ENCODE data around the gene RNF39.
"Not testable (repeated sequence)": the region's sequence is repeated elsewhere in the genome, so short reads cannot be mapped to it uniquely, and the experiment has no call there.

RNF39 gene

DNA sequence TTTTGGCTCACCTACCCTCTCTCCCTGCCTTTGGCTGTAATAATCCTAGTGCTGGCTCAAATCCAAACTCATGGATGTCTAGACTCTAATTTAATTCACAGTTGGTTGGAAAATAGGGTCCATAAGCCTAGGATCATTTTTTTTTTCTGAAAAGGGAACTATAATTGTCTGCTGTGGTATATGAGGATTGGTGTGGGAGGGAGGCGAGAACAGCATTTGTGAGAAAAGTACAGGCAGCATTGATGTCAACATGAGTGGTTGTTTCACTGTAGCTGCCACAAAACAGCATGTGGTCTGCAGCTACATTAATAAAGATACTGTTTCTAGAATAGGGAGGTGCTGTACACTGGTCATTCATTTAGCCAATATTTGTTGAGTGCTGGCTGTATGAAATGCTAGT, 33.1 kb downstream of the RNF39 start:
- H3K4me3 ChIP-seq (ENCODE audit: control insufficient read depth, low read depth, low read length), result no peak overlapping the region
- TF ChIP-seq, protein P1, sequence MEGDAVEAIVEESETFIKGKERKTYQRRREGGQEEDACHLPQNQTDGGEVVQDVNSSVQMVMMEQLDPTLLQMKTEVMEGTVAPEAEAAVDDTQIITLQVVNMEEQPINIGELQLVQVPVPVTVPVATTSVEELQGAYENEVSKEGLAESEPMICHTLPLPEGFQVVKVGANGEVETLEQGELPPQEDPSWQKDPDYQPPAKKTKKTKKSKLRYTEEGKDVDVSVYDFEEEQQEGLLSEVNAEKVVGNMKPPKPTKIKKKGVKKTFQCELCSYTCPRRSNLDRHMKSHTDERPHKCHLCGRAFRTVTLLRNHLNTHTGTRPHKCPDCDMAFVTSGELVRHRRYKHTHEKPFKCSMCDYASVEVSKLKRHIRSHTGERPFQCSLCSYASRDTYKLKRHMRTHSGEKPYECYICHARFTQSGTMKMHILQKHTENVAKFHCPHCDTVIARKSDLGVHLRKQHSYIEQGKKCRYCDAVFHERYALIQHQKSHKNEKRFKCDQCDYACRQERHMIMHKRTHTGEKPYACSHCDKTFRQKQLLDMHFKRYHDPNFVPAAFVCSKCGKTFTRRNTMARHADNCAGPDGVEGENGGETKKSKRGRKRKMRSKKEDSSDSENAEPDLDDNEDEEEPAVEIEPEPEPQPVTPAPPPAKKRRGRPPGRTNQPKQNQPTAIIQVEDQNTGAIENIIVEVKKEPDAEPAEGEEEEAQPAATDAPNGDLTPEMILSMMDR (conservative IDR thresholded peaks at IDR 0.05; ENCODE audit: control insufficient read depth, insufficient read depth, low read depth, low read length), result no peak
- DNase-seq (ENCODE audit: low read depth), result no peak

DNA sequence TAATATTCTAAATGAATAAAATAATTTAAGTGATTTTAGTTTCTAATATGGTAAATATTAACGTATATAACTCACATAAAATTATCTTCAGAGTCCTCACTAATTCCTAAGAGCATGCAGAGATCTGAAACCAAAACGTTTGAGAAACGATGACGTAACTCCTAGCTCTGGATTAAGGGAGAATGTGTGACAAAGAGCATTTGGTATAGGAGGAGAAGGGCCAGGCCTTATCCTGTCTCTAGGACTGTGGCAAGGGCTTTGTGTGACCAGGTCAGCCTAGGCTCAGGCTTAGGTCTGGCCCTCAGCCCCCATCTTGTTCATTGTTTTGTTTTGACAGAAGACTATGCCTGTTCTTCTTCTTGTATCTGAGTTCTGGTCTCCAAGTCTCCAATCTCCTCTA, 33.7 kb downstream of the RNF39 start:
- H3K4me3 ChIP-seq (ENCODE audit: control insufficient read depth, low read depth, low read length), result no peak overlapping the region

GRCh38 chr6:30041221-30041620, 34.3 kb downstream of the RNF39 start:
- H3K4me3 ChIP-seq (ENCODE audit: control insufficient read depth, low read depth, low read length), result no peak overlapping the region
- DNase-seq (ENCODE audit: low read depth), result no peak
- TF ChIP-seq, protein P1 (conservative IDR thresholded peaks at IDR 0.05; ENCODE audit: control insufficient read depth, insufficient read depth, low read depth, low read length), result no peak

More for the DNA sequence above, 33.7 kb downstream of the RNF39 start:
- TF ChIP-seq, protein P1 (conservative IDR thresholded peaks at IDR 0.05; ENCODE audit: control insufficient read depth, insufficient read depth, low read depth, low read length), result no peak
- peak; percentile 8 for DNase-seq (ENCODE audit: low read depth)

GRCh38 chr6:30037182-30037788, 38.3 kb downstream of the RNF39 start:
- DNase-seq (ENCODE audit: low read depth), result peak; percentile 24
- H3K4me3 ChIP-seq (ENCODE audit: control insufficient read depth, low read depth, low read length), result no peak overlapping the region
- TF ChIP-seq, protein P1 (conservative IDR thresholded peaks at IDR 0.05; ENCODE audit: control insufficient read depth, insufficient read depth, low read depth, low read length), result peak; percentile 62

DNA sequence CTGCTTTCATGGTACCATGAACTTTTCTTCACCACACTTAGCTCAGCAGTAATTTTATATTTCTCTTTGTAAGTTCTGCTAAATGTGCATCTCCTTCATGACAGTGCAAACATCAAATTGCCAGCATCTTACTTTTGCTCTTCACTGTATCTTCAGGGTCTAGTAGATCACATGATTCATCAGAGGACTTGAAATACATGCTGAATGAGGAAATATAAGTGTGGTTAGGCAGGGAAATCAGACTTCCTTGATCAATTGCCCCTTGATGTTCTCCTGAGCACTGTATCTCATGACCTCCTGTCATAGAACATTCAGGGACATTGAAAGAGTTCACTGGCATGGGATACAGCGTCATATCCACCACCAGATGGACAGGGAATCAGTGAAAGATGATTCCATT, 39.8 kb downstream of the RNF39 start:
- no peak overlapping the region for H3K4me3 ChIP-seq (ENCODE audit: control insufficient read depth, low read depth, low read length)
- TF ChIP-seq, protein P1 (conservative IDR thresholded peaks at IDR 0.05; ENCODE audit: control insufficient read depth, insufficient read depth, low read depth, low read length), result no peak
- DNase-seq (ENCODE audit: low read depth), result no peak

- DNase-seq (ENCODE audit: low read depth), result peak; percentile 80
These were observed 42.1 kb downstream of the RNF39 start for GRCh38 chr6:30033440-30033839.

GRCh38 chr6:30031381-30031780, 44.2 kb downstream of the RNF39 start:
- DNase-seq (ENCODE audit: low read depth), result no peak
- TF ChIP-seq, protein P1 (conservative IDR thresholded peaks at IDR 0.05; ENCODE audit: control insufficient read depth, insufficient read depth, low read depth, low read length), result no peak
- H3K4me3 ChIP-seq (ENCODE audit: control insufficient read depth, low read depth, low read length), result no peak overlapping the region

More at GRCh38 chr6:30033440-30033839, 42.1 kb downstream of the RNF39 start:
- H3K4me3 ChIP-seq (ENCODE audit: control insufficient read depth, low read depth, low read length), result not testable (repeated sequence)

Measured in fibroblast of mammary gland (primary cell).